HG02943 (cell line): ENCODE results near the gene MYOG.

Experiments used
- ATAC-seq: cut with Tn5 transposase; IDR thresholded peaks from one replicate; pipeline ENCODE4 v1.9.1; 2021; ENCODE audit warnings: mild to moderate bottlenecking, low read depth, moderate library complexity; ENCODE audit not compliant: unreplicated experiment

MYOG gene

DNA sequence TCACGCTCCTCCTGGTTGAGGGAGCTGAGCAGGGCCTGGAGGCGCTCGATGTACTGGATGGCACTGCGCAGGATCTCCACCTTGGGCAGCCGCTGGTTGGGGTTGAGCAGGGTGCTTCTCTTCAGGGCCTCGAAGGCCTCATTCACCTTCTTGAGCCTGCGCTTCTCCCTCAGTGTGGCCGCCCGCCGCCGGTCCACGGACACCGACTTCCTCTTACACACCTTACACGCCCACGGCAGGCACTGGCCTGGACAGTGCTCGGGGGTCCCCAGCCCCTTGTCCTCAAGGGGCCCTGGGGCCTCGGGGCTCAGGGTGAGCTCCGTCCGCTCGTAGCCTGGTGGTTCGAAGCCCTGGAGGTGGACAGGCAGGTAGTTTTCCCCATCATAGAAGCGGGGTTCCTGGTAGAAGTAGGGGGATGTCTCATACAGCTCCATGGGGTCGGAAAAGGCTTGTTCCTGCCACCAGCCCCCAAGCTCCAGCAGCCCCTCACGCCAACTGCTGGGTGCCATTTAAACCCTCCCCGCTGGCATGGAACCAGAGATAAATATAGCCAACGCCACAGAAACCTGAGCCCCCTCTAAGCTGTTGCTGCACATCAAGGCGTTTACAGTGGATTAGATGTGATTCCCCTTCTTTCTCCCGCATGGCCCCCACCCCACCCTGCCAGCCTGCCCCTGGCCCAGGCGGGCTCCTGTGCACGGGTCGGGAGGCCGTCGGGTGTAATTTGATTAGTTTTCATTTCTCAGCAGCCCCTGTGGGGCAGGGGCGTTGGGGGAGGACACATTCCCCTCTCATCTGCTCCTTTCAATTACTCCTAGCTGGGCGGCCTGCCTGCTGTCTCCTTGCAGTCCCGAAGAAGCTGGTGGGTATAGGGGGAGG, at the start of gene MYOG:
MYOG (minus strand) TSS at position 485 of the 879 bp plus-strand sequence; CDS start at position 434, 51 bp downstream.
- no peak for ATAC-seq

- no peak for ATAC-seq
These were observed 48.3 kb upstream of the MYOG start for GRCh38 chr1:203133970-203134725.

- ATAC-seq: no peak
These were observed 45.9 kb upstream of the MYOG start for GRCh38 chr1:203131548-203132200.

DNA sequence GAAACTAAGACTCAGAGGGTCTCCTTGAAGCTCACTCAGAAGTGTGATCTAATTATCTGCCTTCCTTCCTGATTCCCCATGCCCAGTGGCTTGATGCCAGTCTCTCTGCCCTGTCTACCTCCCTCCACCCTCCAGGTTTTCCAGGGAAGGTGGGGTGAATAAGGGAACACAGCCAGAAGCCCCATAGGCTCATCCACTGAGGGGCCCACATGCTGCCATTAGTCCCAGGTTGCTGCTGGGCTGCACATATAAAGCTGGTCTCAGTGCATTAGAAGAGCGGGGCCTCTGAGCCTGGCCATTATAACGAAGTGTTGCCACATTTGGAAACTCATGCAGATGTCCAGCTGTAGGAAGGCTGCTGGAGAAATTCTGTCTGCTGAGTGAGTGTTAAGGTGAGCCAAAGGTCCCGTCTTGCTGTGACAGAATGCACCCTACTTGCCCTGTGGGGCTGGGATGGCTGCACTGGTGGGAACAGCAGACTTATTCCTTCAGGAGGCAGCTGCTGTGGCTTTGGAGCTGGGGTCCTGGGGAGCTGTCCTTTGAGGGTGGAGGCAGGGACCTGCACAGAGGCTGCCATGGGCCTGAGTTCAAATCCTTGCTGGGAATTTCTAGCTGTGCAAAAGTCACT, 44.7 kb upstream of the MYOG start:
- ATAC-seq: no peak

GRCh38 chr1:203129501-203130231, 43.9 kb upstream of the MYOG start:
- no peak for ATAC-seq

DNA sequence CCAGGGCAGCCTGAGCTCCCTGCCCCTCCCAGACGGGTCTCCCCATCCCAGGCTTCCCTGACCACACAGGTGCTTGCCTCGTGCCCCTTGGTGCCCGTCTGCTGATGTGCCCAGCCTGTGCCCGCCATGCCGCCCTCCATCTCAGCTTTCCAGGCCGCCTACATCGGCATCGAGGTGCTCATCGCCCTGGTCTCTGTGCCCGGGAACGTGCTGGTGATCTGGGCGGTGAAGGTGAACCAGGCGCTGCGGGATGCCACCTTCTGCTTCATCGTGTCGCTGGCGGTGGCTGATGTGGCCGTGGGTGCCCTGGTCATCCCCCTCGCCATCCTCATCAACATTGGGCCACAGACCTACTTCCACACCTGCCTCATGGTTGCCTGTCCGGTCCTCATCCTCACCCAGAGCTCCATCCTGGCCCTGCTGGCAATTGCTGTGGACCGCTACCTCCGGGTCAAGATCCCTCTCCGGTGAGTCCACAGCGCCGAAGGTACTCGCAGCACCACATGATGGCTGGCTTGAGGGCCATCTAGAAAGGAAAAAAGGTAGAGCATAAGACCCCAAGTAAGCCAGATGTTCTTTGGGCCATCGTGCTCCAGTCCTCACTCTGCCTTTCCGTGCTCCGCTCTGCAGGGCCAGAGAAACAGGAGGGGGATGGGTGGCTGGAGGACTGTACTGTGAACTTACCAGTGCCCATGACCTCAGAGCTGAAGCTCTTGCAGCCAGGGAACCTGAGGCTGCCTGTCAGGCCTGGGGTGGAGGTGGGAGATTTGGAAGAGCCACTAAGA, 43.1 kb upstream of the MYOG start:
- no peak for ATAC-seq

- ATAC-seq: no peak
These were observed 42.6 kb upstream of the MYOG start for GRCh38 chr1:203128431-203128715.

- ATAC-seq: no peak
These were observed 42.0 kb upstream of the MYOG start, which contains the start of gene ADORA1 for GRCh38 chr1:203127666-203128430. Gene ADORA1, plus strand, starts transcription at chr1:203127726. Its CDS starts 1,116 bp downstream, at chr1:203128842.

- ATAC-seq: no peak
These were observed 41.3 kb upstream of the MYOG start for GRCh38 chr1:203126866-203127665.

GRCh38 chr1:203126151-203126865, 40.5 kb upstream of the MYOG start:
- ATAC-seq: no peak

DNA sequence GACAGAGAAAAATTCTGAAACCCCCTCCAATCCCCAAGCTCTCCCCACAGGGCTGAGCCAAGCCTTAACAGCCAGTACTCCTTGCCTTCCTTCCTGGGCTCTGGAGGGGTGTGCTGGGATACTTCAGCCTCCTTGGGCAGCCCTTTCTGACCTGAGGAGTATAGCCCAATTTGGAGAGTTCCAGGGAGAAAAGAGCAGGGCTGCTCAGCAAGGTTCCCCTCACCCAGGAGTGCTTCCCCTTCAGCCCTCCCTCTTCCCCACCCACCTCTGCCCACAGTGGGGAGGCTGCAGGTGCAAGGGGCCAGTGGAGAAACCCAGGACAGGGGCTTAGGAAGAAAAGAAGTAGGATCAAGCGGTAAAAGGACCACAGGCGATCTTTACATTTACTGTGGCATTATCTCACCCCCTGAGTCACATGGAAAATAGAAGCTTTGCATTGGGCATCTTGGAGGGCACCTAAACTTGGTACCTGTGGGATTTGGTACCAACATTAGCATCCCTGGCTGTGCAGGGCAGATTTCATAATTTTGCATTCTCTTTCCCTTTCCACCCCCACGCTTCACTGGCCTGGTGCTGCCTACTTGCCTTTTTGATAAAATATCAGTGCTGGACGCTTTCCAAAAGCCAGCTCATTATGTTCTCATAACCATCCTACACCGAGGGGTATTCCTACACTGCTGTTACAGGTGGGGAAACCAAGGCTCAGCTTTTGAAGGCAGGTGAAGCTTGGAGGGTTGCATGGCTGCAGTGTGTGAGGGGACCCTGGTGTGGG, 38.9 kb upstream of the MYOG start:
- ATAC-seq: no peak

DNA sequence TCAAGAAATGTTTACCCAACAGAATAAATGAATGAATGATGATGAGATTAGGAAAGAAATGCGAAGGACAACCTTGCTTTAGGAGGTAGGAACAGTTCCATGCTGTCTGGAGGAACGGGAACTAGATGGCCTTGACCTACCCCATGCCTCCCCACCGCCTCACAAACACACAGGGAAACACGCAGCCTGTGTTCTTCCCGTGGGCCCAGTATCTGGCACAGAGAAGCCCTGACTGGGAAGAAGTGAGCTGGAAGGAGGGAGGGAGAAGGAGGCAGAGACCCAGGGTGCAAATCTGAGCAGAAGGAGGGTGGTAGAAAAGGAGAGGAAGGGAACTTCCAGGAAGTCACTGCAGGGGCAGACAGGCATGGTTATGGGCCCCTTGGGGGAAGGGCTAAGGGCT, 38.2 kb upstream of the MYOG start:
- ATAC-seq: no peak

GRCh38 chr1:203122159-203122558, 36.3 kb upstream of the MYOG start:
- ATAC-seq: no peak

DNA sequence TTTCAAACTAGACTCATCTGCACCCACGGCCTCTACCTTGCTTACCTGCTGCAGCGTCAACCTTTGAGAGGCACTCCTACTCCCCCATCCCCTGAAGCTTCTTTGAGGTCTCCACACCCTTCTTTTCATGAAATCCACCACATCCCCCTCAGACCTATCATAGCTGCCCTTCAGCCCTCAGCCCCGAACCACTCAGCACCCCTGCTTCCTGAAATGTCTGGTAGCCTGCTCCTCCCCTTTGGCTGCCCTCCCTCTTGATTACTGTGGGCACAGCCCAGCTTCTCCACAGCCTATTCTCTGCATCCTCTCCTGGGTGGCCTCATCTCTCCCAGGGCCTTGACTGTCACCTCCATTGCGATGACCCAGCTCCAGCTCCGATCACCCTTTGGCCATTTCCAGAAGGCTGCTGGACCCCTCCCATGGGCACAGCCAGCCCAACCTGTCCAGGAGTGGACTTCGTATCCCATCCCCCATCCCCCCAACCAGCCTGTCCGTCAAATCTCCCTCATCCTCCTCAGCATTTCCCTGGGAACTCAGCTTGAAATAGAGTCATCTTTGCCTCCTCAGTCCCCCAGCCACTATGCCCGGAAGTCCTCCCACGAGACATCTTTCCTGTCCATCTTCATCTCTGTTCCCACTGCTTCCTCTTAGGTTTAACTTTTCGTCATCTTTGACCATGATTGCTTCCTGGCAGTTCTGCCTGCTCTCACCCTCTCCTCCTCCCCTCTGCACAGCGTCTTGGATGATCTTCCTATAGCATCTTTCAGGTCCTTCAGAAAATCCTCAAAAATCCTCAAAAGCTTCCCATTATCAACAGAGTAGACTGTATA, 35.6 kb upstream of the MYOG start:
- no peak for ATAC-seq

DNA sequence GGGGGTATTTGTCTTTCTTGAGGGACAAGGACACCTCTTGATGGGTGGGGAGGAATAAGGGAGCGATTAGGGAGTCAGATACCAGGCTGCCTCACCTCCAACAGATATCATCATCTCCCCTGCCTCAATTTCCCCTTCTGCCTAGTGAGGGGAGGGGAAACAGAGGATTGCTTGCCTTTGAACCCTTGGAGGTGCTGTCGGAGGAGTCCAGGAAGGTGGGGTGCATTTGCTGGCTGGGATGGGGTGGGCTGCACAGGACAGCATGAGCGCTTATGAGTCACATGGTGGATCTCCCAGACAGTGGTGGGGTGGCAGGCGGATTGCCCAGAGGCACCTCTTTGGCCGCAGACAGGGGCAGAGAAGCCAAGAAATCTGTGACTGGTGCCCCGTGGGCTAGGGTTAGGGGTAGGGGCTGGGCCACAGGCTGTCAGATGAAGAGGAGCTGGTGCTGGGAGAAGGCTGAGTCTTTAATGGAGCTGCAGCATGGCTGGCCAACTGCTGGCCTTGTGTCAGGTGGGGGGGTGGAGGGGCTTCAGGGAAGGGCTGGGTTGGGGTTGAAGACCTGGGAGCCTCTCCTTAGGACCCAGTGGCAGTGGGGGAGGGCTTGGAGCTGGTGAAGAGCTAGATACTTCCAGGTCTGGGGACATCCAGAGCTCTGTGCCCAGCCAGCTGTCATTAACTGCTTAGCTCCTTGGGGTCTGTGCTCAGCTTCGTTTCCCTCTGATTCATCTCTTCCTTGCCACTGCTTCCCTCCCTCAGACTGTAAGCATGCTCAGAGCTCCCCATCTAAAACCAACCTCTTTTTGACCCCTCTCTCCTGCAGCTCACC, 34.7 kb upstream of the MYOG start:
- no peak for ATAC-seq
